CD14-positive monocyte (primary cell): ENCODE results near the gene PEX26. TPM values are rescaled to one million over a fixed set of nuclear protein-coding genes. Genes with fewer than 3 reads are reported as not detected.

Source experiments
- DNase-seq, 3 donors: peaks; one replicate each; pipeline ENCODE4 v3.0.0-alpha.2; 2011 to 2022
- H2AFZ ChIP-seq: 2 replicates; pipeline ENCODE4 v1.6.0; 2012; ENCODE audit warnings: mild to moderate bottlenecking, low read depth, low read length, inconsistent platforms; ENCODE audit not compliant: insufficient read depth, poor library complexity, severe bottlenecking
- H3K27ac ChIP-seq, 2 donors: 1 replicate in 1 of 2; 2 replicates in 1 of 2; pipeline ENCODE4 v1.5.1; 2012 to 2013; ENCODE audit warnings: low read length in 2 of 2, control low read depth in 1 of 2, inconsistent platforms in 1 of 2, low read depth in 1 of 2, mild to moderate bottlenecking in 1 of 2
- H3K27me3 ChIP-seq, 2 donors: one replicate each; pipeline versions ENCODE4 v1.6.0 to v1.6.1; 2011 to 2013; ENCODE audit warnings: low read length in 2 of 2; ENCODE audit not compliant: control insufficient read depth in 2 of 2, insufficient read depth in 2 of 2
- H3K36me3 ChIP-seq, 2 donors: replicated peaks in 1 of 2; 1 replicate in 1 of 2; 2 replicates in 1 of 2; pipeline versions ENCODE4 v1.5.1 to v1.6.1; 2012 to 2013; ENCODE audit warnings: low read length in 2 of 2, control low read depth in 1 of 2, inconsistent platforms in 1 of 2, mild to moderate bottlenecking in 1 of 2; ENCODE audit not compliant: insufficient read depth in 2 of 2, control insufficient read depth in 1 of 2
- H3K4me1 ChIP-seq, 2 donors: 1 replicate in 1 of 2; 2 replicates in 1 of 2; pipeline versions ENCODE4 v1.5.1 to v1.6.1; 2012 to 2013; ENCODE audit warnings: low read length in 2 of 2, control low read depth in 1 of 2, inconsistent platforms in 1 of 2, mild to moderate bottlenecking in 1 of 2, moderate library complexity in 1 of 2; ENCODE audit not compliant: insufficient read depth in 2 of 2, control insufficient read depth in 1 of 2
- H3K4me2 ChIP-seq: replicated peaks from 2 replicates; pipeline ENCODE3; 2012; ENCODE audit warnings: low read length, moderate library complexity, mild to moderate bottlenecking; ENCODE audit not compliant: poor library complexity, severe bottlenecking; ENCODE audit errors: extremely low read depth
- H3K4me3 ChIP-seq, 3 experiments: fragments of 200-600 bp in 1 of 3; sonication (generic) in 1 of 3; replicated peaks in 1 of 3; 1 replicate in 2 of 3; 2 replicates in 1 of 3; pipeline ENCODE4 v1.5.1; 2011 to 2013; ENCODE audit warnings: low read length in 3 of 3, mild to moderate bottlenecking in 3 of 3, control low read depth in 2 of 3, low read depth in 2 of 3, inconsistent platforms in 1 of 3, moderate library complexity in 1 of 3
- H3K79me2 ChIP-seq: 2 replicates; pipeline ENCODE4 v1.6.0; 2012; ENCODE audit warnings: mild to moderate bottlenecking, control low read depth, inconsistent platforms, low read length, moderate library complexity; ENCODE audit not compliant: insufficient read depth
- H3K9ac ChIP-seq: 2 replicates; pipeline ENCODE4 v1.6.0; 2017; ENCODE audit warnings: low read length, mild to moderate bottlenecking; ENCODE audit not compliant: insufficient read depth, poor library complexity, severe bottlenecking
- H3K9me3 ChIP-seq, 2 donors: replicated peaks in 1 of 2; 1 replicate in 1 of 2; 2 replicates in 1 of 2; pipeline versions ENCODE4 v1.5.1 to v1.6.1; 2012 to 2013; ENCODE audit warnings: low read length in 2 of 2, control low read depth in 1 of 2; ENCODE audit not compliant: control insufficient read depth in 1 of 2, insufficient read depth in 1 of 2
- H4K20me1 ChIP-seq: 2 replicates; pipeline ENCODE4 v1.6.0; 2012; ENCODE audit warnings: mild to moderate bottlenecking, low read length, control low read depth, moderate library complexity; ENCODE audit not compliant: insufficient read depth
- H3K27ac Mint-ChIP-seq, 7 donors: one replicate each; pipeline ENCODE4 v1.8.0; 2020; ENCODE audit warnings: mild to moderate bottlenecking in 7 of 7, mixed read lengths in 7 of 7, moderate library complexity in 6 of 7, inconsistent platforms in 2 of 7
- H3K27me3 Mint-ChIP-seq, 3 donors: one replicate each; pipeline ENCODE4 v1.8.0; 2021 to 2022; ENCODE audit warnings: low read depth in 3 of 3, mild to moderate bottlenecking in 3 of 3, mixed read lengths in 3 of 3, moderate library complexity in 3 of 3, inconsistent platforms in 1 of 3
- H3K36me3 Mint-ChIP-seq, 2 donors: one replicate each; pipeline ENCODE4 v1.8.0; 2020; ENCODE audit warnings: mixed read lengths in 2 of 2, inconsistent platforms in 1 of 2, mild to moderate bottlenecking in 1 of 2
- H3K4me1 Mint-ChIP-seq: one replicate; pipeline ENCODE4 v1.8.0; 2020; ENCODE audit warnings: mild to moderate bottlenecking, mixed read lengths
- H3K4me3 Mint-ChIP-seq, 2 donors: one replicate each; pipeline ENCODE4 v1.8.0; 2020; ENCODE audit warnings: mild to moderate bottlenecking in 2 of 2, mixed read lengths in 2 of 2, moderate library complexity in 1 of 2
- H3K9me3 Mint-ChIP-seq, 7 donors: one replicate each; pipeline ENCODE4 v1.8.0; 2020 to 2022; ENCODE audit warnings: mixed read lengths in 7 of 7, mild to moderate bottlenecking in 6 of 7, moderate library complexity in 6 of 7, inconsistent platforms in 2 of 7
- WGBS: methylation state at CpG from one replicate; pipeline ENCODE4 v1.1.5; 2013; ENCODE audit warnings: missing lambda C conversion rate; ENCODE audit not compliant: insufficient coverage; 5-methylcytosine and 5-hydroxymethylcytosine counted together
- intact Hi-C, 2 donors: fragments of 100-400 bp; cut with micrococcal nuclease; formaldehyde crosslinking; loops; one replicate each; pipeline versions ENCODE4 v1.15.0 to v1.15.1; 2023
- polyA plus RNA-seq, 3 donors: library from polyadenylated mRNA; depleted of rRNA in 1 of 3; unstranded in 2 of 3; stranded (reverse) in 1 of 3; fragments of 300-500 nt in 2 of 3; fragments of >200 nt in 1 of 3; fragmentation: Illumina TruSeq in 2 of 3; gene quantifications; 1 replicate in 2 of 3; 2 replicates in 1 of 3; pipeline ENCODE4 v1.2.3, GENCODE V29; 2012 to 2021
- TF ChIP-seq, protein P1 (sequence below): fragments of 200-600 bp; IDR thresholded peaks from one replicate; pipeline ENCODE4 v1.8.0; 2022; ENCODE audit warnings: antibody characterized with exemption, mild to moderate bottlenecking

PEX26 gene
- polyA plus RNA-seq, 3 donors, result 3.4 to 8.6 (median 3.7) TPM

DNA sequence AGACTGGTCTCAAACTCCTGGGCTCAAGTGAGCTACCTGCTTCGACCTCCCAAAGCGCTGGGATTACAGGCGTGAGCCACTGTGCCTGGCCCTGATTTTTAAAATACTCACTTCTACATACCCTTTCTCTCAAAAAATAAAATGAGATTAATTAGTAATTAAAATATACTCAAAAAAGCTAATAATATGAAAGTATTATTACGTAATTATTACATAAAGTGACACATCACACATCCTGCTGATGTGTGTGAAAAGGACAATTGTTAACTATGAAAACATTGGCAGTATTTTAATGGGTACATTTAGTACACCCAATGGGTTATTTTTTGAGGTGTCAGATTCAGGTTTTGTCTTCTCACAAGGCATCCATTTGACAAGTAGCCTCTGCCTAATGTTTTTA is 32.0 kb upstream of the PEX26 start:
- Histone ChIP-seq H4K20me1 (no peaks in the 10 kb centered on the region), H3K4me2 (no peak overlapping the region), H3K9ac (no peak overlapping the region), H3K4me3 (no peak overlapping the region), H3K36me3 (no peaks in the 10 kb centered on the region), H3K79me2 (no peaks in the 10 kb centered on the region), H3K9me3 (no peaks in the 10 kb centered on the region), H3K4me1 (no peaks in the 10 kb centered on the region), H3K27ac (no peak overlapping the region), H3K27me3 (peaks cover 0 to 8% of the 10 kb centered on the region in 2 donors), H2AFZ (no peak overlapping the region)
- DNase-seq, result no peak
- Mint-ChIP-seq H3K27me3 (peaks cover 8 to 19% (median 14%) of the 10 kb centered on the region in 3 donors), H3K36me3 (no peaks in the 10 kb centered on the region), H3K27ac (no peak overlapping the region), H3K4me1 (peaks cover 7% of the 10 kb centered on the region), H3K9me3 (peaks cover 0 to 6% (median 0%) of the 10 kb centered on the region in 7 donors), H3K4me3 (no peak overlapping the region)
- intact Hi-C loops, result no loop called here
- no CpG with 5 or more reads among the region's 4 CpGs for WGBS
- TF ChIP-seq, protein P1, sequence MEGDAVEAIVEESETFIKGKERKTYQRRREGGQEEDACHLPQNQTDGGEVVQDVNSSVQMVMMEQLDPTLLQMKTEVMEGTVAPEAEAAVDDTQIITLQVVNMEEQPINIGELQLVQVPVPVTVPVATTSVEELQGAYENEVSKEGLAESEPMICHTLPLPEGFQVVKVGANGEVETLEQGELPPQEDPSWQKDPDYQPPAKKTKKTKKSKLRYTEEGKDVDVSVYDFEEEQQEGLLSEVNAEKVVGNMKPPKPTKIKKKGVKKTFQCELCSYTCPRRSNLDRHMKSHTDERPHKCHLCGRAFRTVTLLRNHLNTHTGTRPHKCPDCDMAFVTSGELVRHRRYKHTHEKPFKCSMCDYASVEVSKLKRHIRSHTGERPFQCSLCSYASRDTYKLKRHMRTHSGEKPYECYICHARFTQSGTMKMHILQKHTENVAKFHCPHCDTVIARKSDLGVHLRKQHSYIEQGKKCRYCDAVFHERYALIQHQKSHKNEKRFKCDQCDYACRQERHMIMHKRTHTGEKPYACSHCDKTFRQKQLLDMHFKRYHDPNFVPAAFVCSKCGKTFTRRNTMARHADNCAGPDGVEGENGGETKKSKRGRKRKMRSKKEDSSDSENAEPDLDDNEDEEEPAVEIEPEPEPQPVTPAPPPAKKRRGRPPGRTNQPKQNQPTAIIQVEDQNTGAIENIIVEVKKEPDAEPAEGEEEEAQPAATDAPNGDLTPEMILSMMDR, result no peak

DNA sequence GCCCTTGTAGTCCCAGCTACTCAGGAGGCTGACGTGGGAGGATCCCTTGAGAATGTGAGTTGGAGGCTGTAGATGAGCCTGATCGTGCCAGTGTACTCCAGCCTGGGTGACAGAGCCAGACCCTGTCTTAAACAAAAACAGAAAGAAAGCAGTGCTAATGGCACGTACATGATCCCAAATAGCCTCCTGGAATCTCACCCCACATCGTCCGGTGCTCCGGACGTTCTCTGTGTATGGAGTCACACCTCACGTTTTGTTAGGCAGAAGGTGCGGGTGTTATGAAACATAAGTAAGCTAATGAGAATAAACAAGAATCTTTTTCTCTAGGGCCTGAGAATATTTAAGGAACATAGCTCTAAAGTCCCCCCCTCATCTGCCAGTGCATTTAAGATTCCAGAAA is 29.7 kb upstream of the PEX26 start:
- no peaks in the 10 kb centered on the region for H3K79me2 ChIP-seq
- no peak overlapping the region for H3K27ac ChIP-seq
- intact Hi-C loops, result no loop called here
- no peak overlapping the region for H3K4me3 Mint-ChIP-seq
- H3K4me3 ChIP-seq, result no peak overlapping the region
- peak overlapping the region; percentile 35 for H2AFZ ChIP-seq
- peaks cover 0 to 2% (median 0%) of the 10 kb centered on the region in 7 donors for H3K9me3 Mint-ChIP-seq
- H3K4me2 ChIP-seq, result no peak overlapping the region
- peak overlapping the region in 1 of 7 donors; percentile 45 for H3K27ac Mint-ChIP-seq
- H3K27me3 Mint-ChIP-seq, result peaks cover 12 to 20% (median 14%) of the 10 kb centered on the region in 3 donors
- no peaks in the 10 kb centered on the region for H3K9me3 ChIP-seq
- DNase-seq, result no peak
- H4K20me1 ChIP-seq, result no peaks in the 10 kb centered on the region
- whole genome bisulfite sequencing, result 86% methylated on average over 1 of the region's 9 CpGs
- H3K4me1 Mint-ChIP-seq, result peaks cover 7% of the 10 kb centered on the region
- H3K36me3 ChIP-seq, result no peaks in the 10 kb centered on the region
- H3K36me3 Mint-ChIP-seq, result no peaks in the 10 kb centered on the region
- no peak overlapping the region for H3K9ac ChIP-seq
- TF ChIP-seq, protein P1, result no peak
- H3K27me3 ChIP-seq, result peaks cover 0 to 8% of the 10 kb centered on the region in 2 donors
- no peaks in the 10 kb centered on the region for H3K4me1 ChIP-seq
